Raji (cell line): ENCODE measurements around the gene PTPDC1.

Experiments
- POLR2A ChIP-seq: IDR thresholded peaks from 2 replicates; pipeline ENCODE4 v1.6.1; 2011; ENCODE audit warnings: low read depth, low read length, control low read depth; ENCODE audit not compliant: insufficient read depth

PTPDC1 gene

GRCh38 chr9:94081864-94082463, 2.3 kb upstream of the PTPDC1 start:
- TF ChIP-seq POLR2A = no peak

GRCh38 chr9:94082553-94082952, 1.7 kb upstream of the PTPDC1 start:
- TF ChIP-seq POLR2A = no peak

- TF ChIP-seq POLR2A = no peak
Measured at GRCh38 chr9:94082956-94083355, 1.3 kb upstream of the PTPDC1 start.

- no peak for TF ChIP-seq POLR2A
Measured at GRCh38 chr9:94083384-94083783, 880 bp upstream of the PTPDC1 start.

- no peak for TF ChIP-seq POLR2A
Measured at GRCh38 chr9:94085062-94085639, 887 bp downstream of the PTPDC1 start.

GRCh38 chr9:94086486-94087345, 2.5 kb downstream of the PTPDC1 start:
- no peak for TF ChIP-seq POLR2A

GRCh38 chr9:94096819-94097577, 12.7 kb downstream of the PTPDC1 start:
- no peak for TF ChIP-seq POLR2A

- no peak for TF ChIP-seq POLR2A
Measured at GRCh38 chr9:94097788-94098414, 13.6 kb downstream of the PTPDC1 start.

- no peak for TF ChIP-seq POLR2A
Measured at GRCh38 chr9:94100152-94100879, 16.1 kb downstream of the PTPDC1 start.

GRCh38 chr9:94101162-94101853, 17.0 kb downstream of the PTPDC1 start:
- no peak for TF ChIP-seq POLR2A

- TF ChIP-seq POLR2A = no peak
Measured at GRCh38 chr9:94108584-94108983, 24.3 kb downstream of the PTPDC1 start.

- no peak for TF ChIP-seq POLR2A
Measured at GRCh38 chr9:94110821-94111252, 26.6 kb downstream of the PTPDC1 start.

- TF ChIP-seq POLR2A = no peak
Measured at GRCh38 chr9:94111446-94111845, 27.2 kb downstream of the PTPDC1 start.

GRCh38 chr9:94112716-94113465, 28.6 kb downstream of the PTPDC1 start:
- TF ChIP-seq POLR2A = no peak
